Fibroblast of lung (primary cell): ENCODE data around the gene KRTAP10-5. TPM values are rescaled to one million over a fixed set of nuclear protein-coding genes. Genes with fewer than 3 reads are reported as not detected.
A peak's percentile ranks its signal among the peaks of the same experiment; 100 is the strongest.
"Not testable (repeated sequence)": the region's sequence is repeated elsewhere in the genome, so short reads cannot be mapped to it uniquely, and the experiment has no call there.

Experiments
- DNase-seq, 2 donors: peaks; one replicate each; pipeline versions ENCODE4 v3.0.0 to v3.0.0-alpha.2; 2010; ENCODE audit warnings: low read depth in 2 of 2
- H2AFZ ChIP-seq: 2 replicates; pipeline ENCODE4 v1.5.1; 2012; ENCODE audit warnings: low read length, control low read depth, inconsistent platforms
- H3K27ac ChIP-seq: 2 replicates; pipeline ENCODE4 v1.5.1; 2011; ENCODE audit warnings: low read length, control low read depth; ENCODE audit not compliant: insufficient read depth
- H3K27me3 ChIP-seq: 2 replicates; pipeline ENCODE4 v1.5.1; 2011; ENCODE audit warnings: mild to moderate bottlenecking, low read length; ENCODE audit not compliant: control insufficient read depth, insufficient read depth
- H3K36me3 ChIP-seq: 2 replicates; pipeline ENCODE4 v1.5.1; 2011; ENCODE audit warnings: low read length; ENCODE audit not compliant: control insufficient read depth, insufficient read depth
- H3K4me1 ChIP-seq: 2 replicates; pipeline ENCODE4 v1.5.1; 2011; ENCODE audit warnings: low read length; ENCODE audit not compliant: control insufficient read depth, insufficient read depth; ENCODE audit errors: extremely low read depth
- H3K4me2 ChIP-seq: 2 replicates; pipeline ENCODE4 v1.5.1; 2011; ENCODE audit warnings: low read length, control low read depth; ENCODE audit not compliant: insufficient read depth; ENCODE audit errors: extremely low read depth
- H3K4me3 ChIP-seq, 4 experiments: fragments of 200-600 bp in 1 of 4; sonication (generic) in 1 of 4; replicated peaks in 1 of 4; 2 replicates each; pipeline ENCODE4 v1.5.1; 2011 to 2016; ENCODE audit warnings: low read length in 4 of 4, low read depth in 3 of 4, mild to moderate bottlenecking in 3 of 4, control low read depth in 2 of 4, inconsistent platforms in 1 of 4, mixed read lengths in 1 of 4; ENCODE audit not compliant: insufficient read depth in 1 of 4; ENCODE audit errors: control extremely low read depth in 1 of 4
- H3K79me2 ChIP-seq: 2 replicates; pipeline ENCODE4 v1.5.1; 2012; ENCODE audit warnings: mild to moderate bottlenecking, low read length, inconsistent platforms; ENCODE audit not compliant: control insufficient read depth, insufficient read depth
- H3K9ac ChIP-seq: 2 replicates; pipeline ENCODE4 v1.5.1; 2011; ENCODE audit warnings: mild to moderate bottlenecking, low read length, control low read depth; ENCODE audit not compliant: insufficient read depth
- H3K9me3 ChIP-seq: 2 replicates; pipeline ENCODE4 v1.5.1; 2012; ENCODE audit warnings: low read depth, low read length; ENCODE audit not compliant: control insufficient read depth, insufficient read depth
- H4K20me1 ChIP-seq: 2 replicates; pipeline ENCODE4 v1.5.1; 2011; ENCODE audit warnings: low read length; ENCODE audit not compliant: control insufficient read depth, insufficient read depth; ENCODE audit errors: extremely low read depth
- EZH2 ChIP-seq: IDR thresholded peaks from 2 replicates; pipeline ENCODE4 v1.5.1; 2012; ENCODE audit warnings: low read length, control low read depth, mild to moderate bottlenecking; ENCODE audit errors: missing control alignments
- polyA plus RNA-seq, 2 donors: library from polyadenylated mRNA; depleted of rRNA in 1 of 2; stranded (reverse) in 1 of 2; unstranded in 1 of 2; fragments of >200 nt; gene quantifications; 2 replicates each; pipeline ENCODE4 v1.2.1, GENCODE V29; 2011 to 2012; ENCODE audit warnings: missing spikeins in 1 of 2
- total RNA-seq: library from RNA; depleted of rRNA; stranded (reverse); fragments of >200 nt; gene quantifications from 2 replicates; pipeline ENCODE4 v1.2.1, GENCODE V29; 2014
- TF ChIP-seq, protein P1 (sequence below), 2 donors: IDR thresholded peaks in 1 of 2; conservative IDR thresholded peaks in 1 of 2; 1 replicate in 1 of 2; 2 replicates in 1 of 2; pipeline ENCODE4 v1.5.1; 2011 to 2012; ENCODE audit warnings: low read length in 2 of 2, control low read depth in 1 of 2, inconsistent platforms in 1 of 2, low read depth in 1 of 2, mild to moderate bottlenecking in 1 of 2

Gene KRTAP10-5
- total and polyA plus RNA-seq, 2 donors (not counting 1 experiment from before 2014, with no cell fraction given): not detected

DNA sequence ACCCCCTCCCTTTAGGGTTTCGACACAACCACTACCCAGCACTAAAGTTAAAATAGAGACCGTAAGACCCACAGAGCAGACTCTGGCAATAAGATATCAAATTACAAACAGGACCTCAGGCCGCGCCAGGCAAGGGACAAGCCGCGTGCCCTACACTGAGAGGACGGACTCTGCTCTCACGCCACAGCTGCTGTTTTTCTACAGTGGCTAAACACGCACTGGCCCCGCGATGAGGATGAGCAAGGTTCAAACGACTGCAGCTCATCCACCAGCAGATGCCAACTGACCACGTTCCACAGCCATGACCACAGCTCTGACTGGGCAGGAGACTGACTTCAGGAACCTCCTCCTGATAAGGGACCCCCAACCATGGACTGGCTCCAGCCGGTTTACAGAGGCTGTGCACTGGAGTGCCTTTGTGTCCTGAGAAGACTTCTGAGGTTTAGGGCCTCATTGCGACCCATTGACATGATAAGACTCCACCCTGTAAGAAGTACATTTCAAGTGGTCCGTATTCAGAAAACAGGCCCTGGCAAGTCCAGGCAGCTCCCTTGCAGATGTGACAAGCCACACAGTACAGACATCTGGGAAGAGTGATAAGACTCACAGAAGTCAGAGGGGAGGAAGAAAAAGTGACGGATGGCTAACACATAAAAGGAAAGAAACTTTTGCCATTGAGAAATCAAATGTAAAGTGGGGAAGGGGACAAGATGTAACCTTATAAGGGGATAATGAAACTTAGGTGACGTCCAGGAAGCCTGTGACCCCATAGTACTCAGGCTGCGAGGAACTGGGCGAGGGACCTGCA is 13.4 kb upstream of the KRTAP10-5 start:
- no peak overlapping the region for H3K9ac ChIP-seq
- no peaks in the 10 kb centered on the region for H3K79me2 ChIP-seq
- H3K4me1 ChIP-seq: no peaks in the 10 kb centered on the region
- H4K20me1 ChIP-seq: no peaks in the 10 kb centered on the region
- DNase-seq: peak in 1 of 2 donors; percentile 1
- H3K4me2 ChIP-seq: no peak overlapping the region
- H3K9me3 ChIP-seq: no peaks in the 10 kb centered on the region
- TF ChIP-seq, protein P1, sequence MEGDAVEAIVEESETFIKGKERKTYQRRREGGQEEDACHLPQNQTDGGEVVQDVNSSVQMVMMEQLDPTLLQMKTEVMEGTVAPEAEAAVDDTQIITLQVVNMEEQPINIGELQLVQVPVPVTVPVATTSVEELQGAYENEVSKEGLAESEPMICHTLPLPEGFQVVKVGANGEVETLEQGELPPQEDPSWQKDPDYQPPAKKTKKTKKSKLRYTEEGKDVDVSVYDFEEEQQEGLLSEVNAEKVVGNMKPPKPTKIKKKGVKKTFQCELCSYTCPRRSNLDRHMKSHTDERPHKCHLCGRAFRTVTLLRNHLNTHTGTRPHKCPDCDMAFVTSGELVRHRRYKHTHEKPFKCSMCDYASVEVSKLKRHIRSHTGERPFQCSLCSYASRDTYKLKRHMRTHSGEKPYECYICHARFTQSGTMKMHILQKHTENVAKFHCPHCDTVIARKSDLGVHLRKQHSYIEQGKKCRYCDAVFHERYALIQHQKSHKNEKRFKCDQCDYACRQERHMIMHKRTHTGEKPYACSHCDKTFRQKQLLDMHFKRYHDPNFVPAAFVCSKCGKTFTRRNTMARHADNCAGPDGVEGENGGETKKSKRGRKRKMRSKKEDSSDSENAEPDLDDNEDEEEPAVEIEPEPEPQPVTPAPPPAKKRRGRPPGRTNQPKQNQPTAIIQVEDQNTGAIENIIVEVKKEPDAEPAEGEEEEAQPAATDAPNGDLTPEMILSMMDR (conservative IDR thresholded peaks at IDR 0.05 in 1 of 2, IDR thresholded peaks at IDR 0.05 in 1 of 2; ENCODE audit: low read depth in 1 of 2, low read length in 2 of 2): no peak
- no peak for TF ChIP-seq EZH2
- no peak overlapping the region for H3K4me3 ChIP-seq
- H3K27ac ChIP-seq: no peak overlapping the region
- H3K36me3 ChIP-seq: no peaks in the 10 kb centered on the region
- H2AFZ ChIP-seq: no peak overlapping the region
- peaks cover 4% of the 10 kb centered on the region for H3K27me3 ChIP-seq

DNA sequence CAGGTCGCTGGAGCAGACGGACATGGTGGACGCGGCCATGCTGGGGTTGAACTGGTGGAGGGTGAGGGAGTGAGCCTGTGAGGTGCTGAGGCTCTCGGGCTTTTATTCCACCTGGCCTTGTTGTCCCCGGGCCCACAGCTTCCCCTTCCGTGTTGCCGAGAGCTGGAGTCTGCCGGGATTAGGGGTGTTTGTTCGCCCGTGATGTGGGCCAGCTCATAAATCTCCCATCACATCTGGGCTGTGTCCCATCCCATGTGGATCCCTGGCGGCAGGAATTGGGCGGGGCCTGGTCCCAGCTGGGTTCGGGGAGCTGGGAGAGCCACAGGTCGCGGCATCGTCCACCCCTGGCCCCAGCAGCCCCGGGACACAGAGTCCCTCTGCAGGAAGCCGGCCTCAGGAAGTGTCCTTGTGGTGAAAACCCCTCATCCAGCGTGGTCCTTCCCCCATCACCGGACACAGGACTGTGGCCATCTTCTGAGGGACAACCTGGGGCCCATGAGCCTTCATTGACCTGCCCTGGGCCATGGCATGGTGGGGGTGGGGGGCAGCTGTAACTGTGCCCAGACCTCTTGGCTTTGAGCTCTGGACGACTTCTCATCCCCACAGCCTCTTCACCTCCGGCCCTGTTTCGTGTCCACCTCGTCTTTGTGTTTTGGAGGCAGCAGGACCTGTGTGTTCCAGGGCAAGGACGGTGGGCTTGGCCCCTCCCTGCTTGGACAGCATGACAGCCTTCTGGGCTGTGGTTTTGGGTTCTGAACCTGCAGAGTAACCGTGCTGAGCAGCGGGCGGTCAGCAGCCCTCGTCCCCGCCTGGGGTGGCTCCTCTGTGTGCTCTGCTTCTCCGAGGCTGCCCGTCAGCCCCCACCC is 12.3 kb upstream of the KRTAP10-5 start, which contains the start of gene KRTAP10-6:
TSS of gene KRTAP10-6 (minus strand) at position 60 of the 866 bp plus-strand sequence. CDS start at position 39, 21 bp downstream.
- H3K79me2 ChIP-seq: no peaks in the 10 kb centered on the region
- no peak within 1 kb of the TSS for H3K4me2 ChIP-seq
- H3K9ac ChIP-seq: no peak within 1 kb of the TSS
- H4K20me1 ChIP-seq: no peaks in the 10 kb centered on the region
- H3K9me3 ChIP-seq: no peaks in the 10 kb centered on the region
- no peaks in the 10 kb centered on the region for H3K4me1 ChIP-seq
- H3K27me3 ChIP-seq: peaks cover 4% of the 10 kb centered on the region
- no peak for TF ChIP-seq EZH2
- TF ChIP-seq, protein P1 (conservative IDR thresholded peaks at IDR 0.05 in 1 of 2, IDR thresholded peaks at IDR 0.05 in 1 of 2; ENCODE audit: low read depth in 1 of 2, low read length in 2 of 2): no peak
- H3K36me3 ChIP-seq: no peaks in the 10 kb centered on the region
- DNase-seq: no peak
- no peak within 1 kb of the TSS for H3K4me3 ChIP-seq
- no peak within 1 kb of the TSS for H3K27ac ChIP-seq
- no peak within 1 kb of the TSS for H2AFZ ChIP-seq

DNA sequence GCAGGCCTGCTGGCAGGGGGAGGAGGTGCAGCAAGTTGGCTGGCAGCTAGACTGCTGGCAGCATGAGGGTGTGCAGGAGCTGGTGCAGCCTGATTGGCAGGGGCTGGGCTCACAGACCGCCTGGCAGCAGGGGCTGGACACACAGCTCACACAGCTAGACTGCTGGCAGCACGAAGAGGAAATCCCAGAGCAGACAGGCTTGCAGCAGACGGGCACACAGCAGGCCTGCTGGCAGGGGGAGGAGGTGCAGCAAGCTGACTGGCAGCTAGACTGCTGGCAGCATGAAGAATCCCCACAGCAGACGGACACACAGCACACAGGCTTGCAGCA is 11.4 kb upstream of the KRTAP10-5 start:
- DNase-seq: not testable (repeated sequence)

DNA sequence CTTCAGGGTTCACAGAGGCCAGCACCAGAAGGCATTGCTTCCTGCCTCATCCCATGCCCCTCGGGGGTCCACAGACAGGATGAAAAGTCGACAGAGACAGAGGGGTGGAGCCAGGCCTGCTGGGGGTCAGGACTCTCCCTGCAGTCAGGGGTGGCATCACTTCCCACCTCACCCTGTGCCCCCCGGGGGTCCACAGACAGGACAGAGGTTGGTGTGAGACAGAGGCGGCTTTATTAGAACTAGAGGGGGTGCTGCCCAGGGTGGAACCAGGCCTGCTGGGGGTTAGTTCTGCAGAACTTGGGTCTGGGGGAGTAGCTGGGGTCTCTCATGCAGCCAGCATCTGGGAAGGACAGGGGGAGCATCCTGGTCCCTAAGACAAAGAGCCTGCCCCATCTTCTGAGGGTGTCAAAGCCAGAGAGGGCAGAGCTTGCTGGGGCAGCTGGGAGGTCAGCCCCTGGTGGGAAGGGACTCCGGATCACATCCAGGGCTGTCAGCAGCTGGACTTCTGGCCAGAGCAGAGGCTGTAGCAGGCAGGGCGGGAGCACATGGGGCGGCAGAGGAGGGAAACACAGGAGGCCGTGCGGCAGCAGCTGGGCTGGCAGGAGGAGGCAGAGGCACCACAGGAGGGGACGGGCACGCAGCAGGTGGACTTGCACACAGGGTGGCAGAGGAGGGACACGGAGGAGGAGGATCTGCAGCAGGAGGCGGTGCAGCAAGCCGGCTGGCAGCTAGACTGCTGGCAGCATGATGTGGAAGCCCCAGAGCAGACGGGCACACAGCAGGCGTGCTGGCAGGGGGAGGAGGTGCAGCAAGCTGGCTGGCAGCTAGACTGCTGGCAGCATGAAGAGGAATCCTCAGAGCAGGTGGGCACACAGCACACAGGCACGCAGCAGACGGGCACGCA is 10.7 kb upstream of the KRTAP10-5 start:
- not testable (repeated sequence) for DNase-seq, H3K4me2 ChIP-seq, H3K27ac ChIP-seq, H2AFZ ChIP-seq, H3K9me3 ChIP-seq, H3K27me3 ChIP-seq, H3K9ac ChIP-seq, H3K79me2 ChIP-seq, H3K36me3 ChIP-seq, H3K4me1 ChIP-seq, H4K20me1 ChIP-seq, H3K4me3 ChIP-seq

More for the DNA sequence above, 11.4 kb upstream of the KRTAP10-5 start:
- H3K9me3 ChIP-seq, H3K4me2 ChIP-seq, H2AFZ ChIP-seq, H3K27ac ChIP-seq, H3K36me3 ChIP-seq, H3K27me3 ChIP-seq, H3K4me3 ChIP-seq, H3K9ac ChIP-seq, H3K4me1 ChIP-seq, H3K79me2 ChIP-seq, H4K20me1 ChIP-seq: not testable (repeated sequence)
